Forelimb muscle (tissue), 1 donor: ENCODE measurements around the gene CRADD. TPM values are rescaled to one million over a fixed set of nuclear protein-coding genes. Genes with fewer than 3 reads are reported as not detected.

Source experiments
- DNase-seq: peaks from one replicate; pipeline ENCODE4 v3.0.0-alpha.2; 2013; ENCODE audit warnings: low read depth
- polyA plus RNA-seq: library from polyadenylated mRNA; unstranded; fragments of 120-200 nt; gene quantifications from one replicate; pipeline ENCODE4 v1.2.1, GENCODE V29; 2013; ENCODE audit not compliant: insufficient read length

Gene CRADD
- polyA plus RNA-seq, 1 donor, result 13.7 TPM

- peak; percentile 61 for DNase-seq
Measured at GRCh38 chr12:93895089-93895445, 217.9 kb downstream of the CRADD start.

- DNase-seq, result no peak
Measured at GRCh38 chr12:93896427-93896826, 219.3 kb downstream of the CRADD start.

- no peak for DNase-seq
Measured at GRCh38 chr12:93896952-93897351, 219.8 kb downstream of the CRADD start.

- DNase-seq, result no peak
Measured at GRCh38 chr12:93901739-93902138, 224.6 kb downstream of the CRADD start.

- DNase-seq, result no peak
Measured at GRCh38 chr12:93902192-93902591, 225.0 kb downstream of the CRADD start.

- DNase-seq, result no peak
Measured at GRCh38 chr12:93902736-93903562, 225.8 kb downstream of the CRADD start.

- no peak for DNase-seq
Measured at GRCh38 chr12:93904124-93904523, 226.9 kb downstream of the CRADD start.

GRCh38 chr12:93908264-93908663 lies 231.1 kb downstream of the CRADD start:
- DNase-seq, result no peak

- DNase-seq, result no peak
Measured at GRCh38 chr12:93908846-93909567, 231.8 kb downstream of the CRADD start.

GRCh38 chr12:93911396-93911795 lies 234.2 kb downstream of the CRADD start:
- DNase-seq, result no peak

- DNase-seq, result no peak
Measured at GRCh38 chr12:93912086-93912733, 235.0 kb downstream of the CRADD start.

GRCh38 chr12:93913845-93914244 lies 236.7 kb downstream of the CRADD start:
- no peak for DNase-seq

- no peak for DNase-seq
Measured at GRCh38 chr12:93914281-93914680, 237.1 kb downstream of the CRADD start.

GRCh38 chr12:93915411-93915810 lies 238.2 kb downstream of the CRADD start:
- no peak for DNase-seq

GRCh38 chr12:93916402-93916801 lies 239.2 kb downstream of the CRADD start:
- no peak for DNase-seq

- DNase-seq, result no peak
Measured at GRCh38 chr12:93918262-93918661, 241.1 kb downstream of the CRADD start.

- DNase-seq, result no peak
Measured at GRCh38 chr12:93918900-93919299, 241.7 kb downstream of the CRADD start.

- no peak for DNase-seq
Measured at GRCh38 chr12:93921521-93921920, 244.3 kb downstream of the CRADD start.

GRCh38 chr12:93922583-93923006 lies 245.4 kb downstream of the CRADD start:
- DNase-seq, result no peak

GRCh38 chr12:93924367-93924766 lies 247.2 kb downstream of the CRADD start:
- DNase-seq, result no peak

GRCh38 chr12:93925585-93926205 lies 248.5 kb downstream of the CRADD start:
- DNase-seq, result no peak

GRCh38 chr12:93926237-93926636 lies 249.1 kb downstream of the CRADD start:
- DNase-seq, result no peak
